GM23338 (cell line): ENCODE data around the gene CCDC12. TPM values are rescaled to one million over a fixed set of nuclear protein-coding genes. Genes with fewer than 3 reads are reported as not detected.

Experiments used
- ATAC-seq: fragments of 200-7000 bp; cut with Tn5 transposase; 3 replicates; pipeline ENCODE4 v1.9.1; 2020
- DNase-seq: peaks from one replicate; pipeline ENCODE4 v3.0.0-alpha.2; 2015; ENCODE audit warnings: low spot score
- H2AFZ ChIP-seq: fragments of 200-600 bp; sonication (generic); 2 replicates; pipeline ENCODE4 v1.8.0; 2016; ENCODE audit warnings: antibody characterized with exemption, mild to moderate bottlenecking, moderate library complexity
- H3F3A ChIP-seq: fragments of 200-600 bp; sonication (generic); replicated peaks from 2 replicates; pipeline ENCODE4 v1.8.0; 2017; ENCODE audit warnings: antibody characterized with exemption, mixed run types, low read depth
- H3K27ac ChIP-seq: fragments of 200-600 bp; sonication (generic); 2 replicates; pipeline ENCODE4 v1.6.1; 2016; ENCODE audit warnings: low read depth
- H3K27me3 ChIP-seq: fragments of 200-600 bp; sonication (generic); 2 replicates; pipeline ENCODE4 v1.8.0; 2016; ENCODE audit warnings: mild to moderate bottlenecking, mixed run types, moderate library complexity; ENCODE audit not compliant: insufficient read depth
- H3K36me3 ChIP-seq: fragments of 200-600 bp; sonication (generic); 2 replicates; pipeline ENCODE4 v1.8.0; 2016; ENCODE audit warnings: mild to moderate bottlenecking; ENCODE audit not compliant: insufficient read depth
- H3K4me1 ChIP-seq: fragments of 200-600 bp; sonication (generic); 2 replicates; pipeline ENCODE4 v1.8.0; 2016; ENCODE audit warnings: mild to moderate bottlenecking, moderate library complexity; ENCODE audit not compliant: insufficient read depth
- H3K4me2 ChIP-seq: fragments of 200-600 bp; sonication (generic); 2 replicates; pipeline ENCODE4 v1.7.1; 2017; ENCODE audit warnings: mixed run types
- H3K4me3 ChIP-seq: fragments of 200-600 bp; sonication (generic); 2 replicates; pipeline ENCODE4 v1.6.1; 2016; ENCODE audit warnings: mixed run types
- H3K79me2 ChIP-seq: fragments of 200-600 bp; sonication (generic); replicated peaks from 2 replicates; pipeline ENCODE4 v1.8.0; 2017; ENCODE audit warnings: mild to moderate bottlenecking; ENCODE audit not compliant: insufficient read depth
- H3K9me2 ChIP-seq: fragments of 200-600 bp; sonication (generic); 2 replicates; pipeline ENCODE4 v1.8.0; 2017; ENCODE audit not compliant: insufficient read depth
- H4K20me1 ChIP-seq: fragments of 200-600 bp; sonication (generic); replicated peaks from 2 replicates; pipeline ENCODE4 v1.8.0; 2017; ENCODE audit warnings: mild to moderate bottlenecking; ENCODE audit not compliant: insufficient read depth
- H3K27ac Mint-ChIP-seq: 2 replicates; pipeline ENCODE4 v1.8.0; 2020; ENCODE audit warnings: inconsistent platforms, mild to moderate bottlenecking, moderate library complexity, mixed read lengths
- H3K27me3 Mint-ChIP-seq: 3 replicates; pipeline ENCODE4 v1.8.0; 2022; ENCODE audit warnings: low read depth, mild to moderate bottlenecking, moderate library complexity, mixed read lengths, inconsistent platforms; ENCODE audit not compliant: insufficient read depth, poor library complexity
- H3K36me3 Mint-ChIP-seq: 3 replicates; pipeline ENCODE4 v1.8.0; 2021; ENCODE audit warnings: low read depth, mild to moderate bottlenecking, inconsistent platforms, moderate library complexity, mixed read lengths
- H3K4me1 Mint-ChIP-seq: 3 replicates; pipeline ENCODE4 v1.8.0; 2020; ENCODE audit warnings: mild to moderate bottlenecking, inconsistent platforms, mixed read lengths
- H3K4me3 Mint-ChIP-seq: 3 replicates; pipeline ENCODE4 v1.8.0; 2021; ENCODE audit warnings: moderate library complexity, mild to moderate bottlenecking, inconsistent platforms, mixed read lengths
- H3K9me3 Mint-ChIP-seq: 3 replicates; pipeline ENCODE4 v1.8.0; 2020; ENCODE audit warnings: moderate library complexity, mild to moderate bottlenecking, inconsistent platforms, mixed read lengths
- CREB1 ChIP-seq: fragments of 250-450 bp; sonication (Bioruptor Pico); IDR thresholded peaks from 2 replicates; pipeline ENCODE4 v1.5.0; 2020; ENCODE audit warnings: low read depth, mild to moderate bottlenecking, moderate library complexity
- EZH2 ChIP-seq: fragments of 200-600 bp; sonication (generic); IDR thresholded peaks from one replicate; pipeline ENCODE4 v1.8.0; 2017; ENCODE audit warnings: antibody characterized with exemption, mild to moderate bottlenecking, low read depth; ENCODE audit not compliant: unreplicated experiment
- EZH2phosphoT487 ChIP-seq: fragments of 200-600 bp; sonication (generic); IDR thresholded peaks from one replicate; pipeline ENCODE4 v1.8.1; 2018; ENCODE audit warnings: antibody characterized with exemption; ENCODE audit not compliant: unreplicated experiment
- JUNB ChIP-seq: IDR thresholded peaks from one replicate; pipeline ENCODE4 v1.6.1; 2016; ENCODE audit warnings: antibody characterized with exemption; ENCODE audit not compliant: unreplicated experiment
- NANOG ChIP-seq: IDR thresholded peaks from 2 replicates; pipeline ENCODE4 v1.6.1; 2016; ENCODE audit warnings: antibody characterized with exemption, borderline replicate concordance
- POLR2AphosphoS5 ChIP-seq: IDR thresholded peaks from 2 replicates; pipeline ENCODE4 v1.6.1; 2016; ENCODE audit warnings: antibody characterized with exemption, low read depth
- STAT1 ChIP-seq: IDR thresholded peaks from one replicate; pipeline ENCODE4 v1.6.1; 2016; ENCODE audit warnings: antibody characterized with exemption; ENCODE audit not compliant: unreplicated experiment
- ZNF114 ChIP-seq: fragments of 250-450 bp; sonication (Bioruptor Pico); IDR thresholded peaks from 2 replicates; pipeline ENCODE4 v1.5.0; 2020; ENCODE audit warnings: mild to moderate bottlenecking, moderate library complexity
- ZNF331 ChIP-seq: fragments of 250-450 bp; sonication (Bioruptor Pico); IDR thresholded peaks from 2 replicates; pipeline ENCODE4 v1.5.0; 2020; ENCODE audit warnings: low read depth, mild to moderate bottlenecking, moderate library complexity
- polyA plus RNA-seq: library from polyadenylated mRNA; unstranded; fragments of >200 nt; fragmentation: Nextera tagmentation; extraction: Ambion mirVana; gene quantifications from 2 replicates; pipeline ENCODE4 v1.2.1, GENCODE V29; 2016
- total RNA-seq: library from RNA; depleted of rRNA; stranded (reverse); fragments of >200 nt; shearing (Covaris generic); gene quantifications from 2 replicates; pipeline ENCODE4 v1.2.3, GENCODE V29; 2014
- TF ChIP-seq, protein P1 (sequence below): IDR thresholded peaks from one replicate; pipeline ENCODE4 v1.6.1; 2018; ENCODE audit warnings: antibody characterized with exemption; ENCODE audit not compliant: unreplicated experiment
- TF ChIP-seq, protein P2 (sequence below), 2 experiments: fragments of 200-600 bp in 1 of 2; sonication (generic) in 1 of 2; conservative IDR thresholded peaks; 2 replicates each; pipeline versions ENCODE4 v1.5.1 to v1.6.1; 2016 to 2017; ENCODE audit warnings: antibody characterized with exemption in 2 of 2, low read depth in 2 of 2, mild to moderate bottlenecking in 2 of 2, moderate library complexity in 1 of 2
- TF ChIP-seq, protein P3 (sequence below): IDR thresholded peaks from 2 replicates; pipeline ENCODE4 v1.6.1; 2016; ENCODE audit warnings: antibody characterized with exemption
- TF ChIP-seq, protein P4 (sequence below): fragments of 250-450 bp; sonication (Bioruptor Pico); IDR thresholded peaks from 2 replicates; pipeline ENCODE4 v1.5.0; 2020; ENCODE audit warnings: mild to moderate bottlenecking, moderate library complexity

Gene CCDC12
- total and polyA plus RNA-seq, 2 experiments from 2014 or later = 42.9 to 133 TPM

DNA sequence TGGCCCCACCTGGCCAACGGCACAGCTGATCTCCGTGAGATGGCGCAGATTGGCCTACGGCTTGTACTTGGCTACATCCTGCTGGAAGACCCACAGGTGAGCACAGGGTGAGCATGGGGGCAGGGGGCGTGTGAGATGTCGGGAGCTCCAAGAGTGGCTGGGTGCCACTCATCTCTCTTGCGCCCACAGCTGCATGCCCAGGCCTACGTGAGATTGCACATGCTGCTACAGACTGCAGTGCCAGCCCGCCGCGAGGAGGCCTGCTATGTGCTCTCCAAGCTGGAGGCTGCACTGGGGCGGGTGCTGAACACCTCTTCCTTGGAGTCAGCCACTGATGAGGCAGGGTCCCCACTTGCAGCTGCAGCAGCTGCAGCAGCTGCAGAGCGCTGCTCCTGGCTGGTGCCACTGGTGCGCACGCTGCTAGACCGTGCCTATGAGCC lies 25.2 kb upstream of the CCDC12 start:
- no peak overlapping the region for H3K4me3 ChIP-seq
- Mint-ChIP-seq H3K27ac (no peak overlapping the region), H3K36me3 (peaks cover 28% of the 10 kb centered on the region), H3K27me3 (peaks cover 20% of the 10 kb centered on the region), H3K9me3 (no peaks in the 10 kb centered on the region), H3K4me1 (peaks cover 2% of the 10 kb centered on the region; the same call in 2 of the 3 replicates), H3K4me3 (no peak overlapping the region)
- no peaks in the 10 kb centered on the region for H3K9me2 ChIP-seq
- H3K4me1 ChIP-seq = no peaks in the 10 kb centered on the region
- H2AFZ ChIP-seq = no peak overlapping the region
- no peak for ATAC-seq
- H3K79me2 ChIP-seq = no peaks in the 10 kb centered on the region
- H3K4me2 ChIP-seq = no peak overlapping the region
- no peak for TF ChIP-seq CREB1
- TF ChIP-seq, protein P1, sequence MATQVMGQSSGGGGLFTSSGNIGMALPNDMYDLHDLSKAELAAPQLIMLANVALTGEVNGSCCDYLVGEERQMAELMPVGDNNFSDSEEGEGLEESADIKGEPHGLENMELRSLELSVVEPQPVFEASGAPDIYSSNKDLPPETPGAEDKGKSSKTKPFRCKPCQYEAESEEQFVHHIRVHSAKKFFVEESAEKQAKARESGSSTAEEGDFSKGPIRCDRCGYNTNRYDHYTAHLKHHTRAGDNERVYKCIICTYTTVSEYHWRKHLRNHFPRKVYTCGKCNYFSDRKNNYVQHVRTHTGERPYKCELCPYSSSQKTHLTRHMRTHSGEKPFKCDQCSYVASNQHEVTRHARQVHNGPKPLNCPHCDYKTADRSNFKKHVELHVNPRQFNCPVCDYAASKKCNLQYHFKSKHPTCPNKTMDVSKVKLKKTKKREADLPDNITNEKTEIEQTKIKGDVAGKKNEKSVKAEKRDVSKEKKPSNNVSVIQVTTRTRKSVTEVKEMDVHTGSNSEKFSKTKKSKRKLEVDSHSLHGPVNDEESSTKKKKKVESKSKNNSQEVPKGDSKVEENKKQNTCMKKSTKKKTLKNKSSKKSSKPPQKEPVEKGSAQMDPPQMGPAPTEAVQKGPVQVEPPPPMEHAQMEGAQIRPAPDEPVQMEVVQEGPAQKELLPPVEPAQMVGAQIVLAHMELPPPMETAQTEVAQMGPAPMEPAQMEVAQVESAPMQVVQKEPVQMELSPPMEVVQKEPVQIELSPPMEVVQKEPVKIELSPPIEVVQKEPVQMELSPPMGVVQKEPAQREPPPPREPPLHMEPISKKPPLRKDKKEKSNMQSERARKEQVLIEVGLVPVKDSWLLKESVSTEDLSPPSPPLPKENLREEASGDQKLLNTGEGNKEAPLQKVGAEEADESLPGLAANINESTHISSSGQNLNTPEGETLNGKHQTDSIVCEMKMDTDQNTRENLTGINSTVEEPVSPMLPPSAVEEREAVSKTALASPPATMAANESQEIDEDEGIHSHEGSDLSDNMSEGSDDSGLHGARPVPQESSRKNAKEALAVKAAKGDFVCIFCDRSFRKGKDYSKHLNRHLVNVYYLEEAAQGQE = no peak
- TF ChIP-seq JUNB = no peak
- no peak for TF ChIP-seq ZNF114 (CRISPR knock-in tag)
- TF ChIP-seq, protein P2, sequence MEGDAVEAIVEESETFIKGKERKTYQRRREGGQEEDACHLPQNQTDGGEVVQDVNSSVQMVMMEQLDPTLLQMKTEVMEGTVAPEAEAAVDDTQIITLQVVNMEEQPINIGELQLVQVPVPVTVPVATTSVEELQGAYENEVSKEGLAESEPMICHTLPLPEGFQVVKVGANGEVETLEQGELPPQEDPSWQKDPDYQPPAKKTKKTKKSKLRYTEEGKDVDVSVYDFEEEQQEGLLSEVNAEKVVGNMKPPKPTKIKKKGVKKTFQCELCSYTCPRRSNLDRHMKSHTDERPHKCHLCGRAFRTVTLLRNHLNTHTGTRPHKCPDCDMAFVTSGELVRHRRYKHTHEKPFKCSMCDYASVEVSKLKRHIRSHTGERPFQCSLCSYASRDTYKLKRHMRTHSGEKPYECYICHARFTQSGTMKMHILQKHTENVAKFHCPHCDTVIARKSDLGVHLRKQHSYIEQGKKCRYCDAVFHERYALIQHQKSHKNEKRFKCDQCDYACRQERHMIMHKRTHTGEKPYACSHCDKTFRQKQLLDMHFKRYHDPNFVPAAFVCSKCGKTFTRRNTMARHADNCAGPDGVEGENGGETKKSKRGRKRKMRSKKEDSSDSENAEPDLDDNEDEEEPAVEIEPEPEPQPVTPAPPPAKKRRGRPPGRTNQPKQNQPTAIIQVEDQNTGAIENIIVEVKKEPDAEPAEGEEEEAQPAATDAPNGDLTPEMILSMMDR (conservative IDR thresholded peaks at IDR 0.05; ENCODE audit: low read depth in 2 of 2) = no peak
- no peak for TF ChIP-seq NANOG
- TF ChIP-seq, protein P3, sequence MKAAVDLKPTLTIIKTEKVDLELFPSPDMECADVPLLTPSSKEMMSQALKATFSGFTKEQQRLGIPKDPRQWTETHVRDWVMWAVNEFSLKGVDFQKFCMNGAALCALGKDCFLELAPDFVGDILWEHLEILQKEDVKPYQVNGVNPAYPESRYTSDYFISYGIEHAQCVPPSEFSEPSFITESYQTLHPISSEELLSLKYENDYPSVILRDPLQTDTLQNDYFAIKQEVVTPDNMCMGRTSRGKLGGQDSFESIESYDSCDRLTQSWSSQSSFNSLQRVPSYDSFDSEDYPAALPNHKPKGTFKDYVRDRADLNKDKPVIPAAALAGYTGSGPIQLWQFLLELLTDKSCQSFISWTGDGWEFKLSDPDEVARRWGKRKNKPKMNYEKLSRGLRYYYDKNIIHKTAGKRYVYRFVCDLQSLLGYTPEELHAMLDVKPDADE = no peak
- TF ChIP-seq EZH2 = no peak
- no peak for TF ChIP-seq EZH2phosphoT487
- TF ChIP-seq STAT1 = no peak
- TF ChIP-seq, protein P4, sequence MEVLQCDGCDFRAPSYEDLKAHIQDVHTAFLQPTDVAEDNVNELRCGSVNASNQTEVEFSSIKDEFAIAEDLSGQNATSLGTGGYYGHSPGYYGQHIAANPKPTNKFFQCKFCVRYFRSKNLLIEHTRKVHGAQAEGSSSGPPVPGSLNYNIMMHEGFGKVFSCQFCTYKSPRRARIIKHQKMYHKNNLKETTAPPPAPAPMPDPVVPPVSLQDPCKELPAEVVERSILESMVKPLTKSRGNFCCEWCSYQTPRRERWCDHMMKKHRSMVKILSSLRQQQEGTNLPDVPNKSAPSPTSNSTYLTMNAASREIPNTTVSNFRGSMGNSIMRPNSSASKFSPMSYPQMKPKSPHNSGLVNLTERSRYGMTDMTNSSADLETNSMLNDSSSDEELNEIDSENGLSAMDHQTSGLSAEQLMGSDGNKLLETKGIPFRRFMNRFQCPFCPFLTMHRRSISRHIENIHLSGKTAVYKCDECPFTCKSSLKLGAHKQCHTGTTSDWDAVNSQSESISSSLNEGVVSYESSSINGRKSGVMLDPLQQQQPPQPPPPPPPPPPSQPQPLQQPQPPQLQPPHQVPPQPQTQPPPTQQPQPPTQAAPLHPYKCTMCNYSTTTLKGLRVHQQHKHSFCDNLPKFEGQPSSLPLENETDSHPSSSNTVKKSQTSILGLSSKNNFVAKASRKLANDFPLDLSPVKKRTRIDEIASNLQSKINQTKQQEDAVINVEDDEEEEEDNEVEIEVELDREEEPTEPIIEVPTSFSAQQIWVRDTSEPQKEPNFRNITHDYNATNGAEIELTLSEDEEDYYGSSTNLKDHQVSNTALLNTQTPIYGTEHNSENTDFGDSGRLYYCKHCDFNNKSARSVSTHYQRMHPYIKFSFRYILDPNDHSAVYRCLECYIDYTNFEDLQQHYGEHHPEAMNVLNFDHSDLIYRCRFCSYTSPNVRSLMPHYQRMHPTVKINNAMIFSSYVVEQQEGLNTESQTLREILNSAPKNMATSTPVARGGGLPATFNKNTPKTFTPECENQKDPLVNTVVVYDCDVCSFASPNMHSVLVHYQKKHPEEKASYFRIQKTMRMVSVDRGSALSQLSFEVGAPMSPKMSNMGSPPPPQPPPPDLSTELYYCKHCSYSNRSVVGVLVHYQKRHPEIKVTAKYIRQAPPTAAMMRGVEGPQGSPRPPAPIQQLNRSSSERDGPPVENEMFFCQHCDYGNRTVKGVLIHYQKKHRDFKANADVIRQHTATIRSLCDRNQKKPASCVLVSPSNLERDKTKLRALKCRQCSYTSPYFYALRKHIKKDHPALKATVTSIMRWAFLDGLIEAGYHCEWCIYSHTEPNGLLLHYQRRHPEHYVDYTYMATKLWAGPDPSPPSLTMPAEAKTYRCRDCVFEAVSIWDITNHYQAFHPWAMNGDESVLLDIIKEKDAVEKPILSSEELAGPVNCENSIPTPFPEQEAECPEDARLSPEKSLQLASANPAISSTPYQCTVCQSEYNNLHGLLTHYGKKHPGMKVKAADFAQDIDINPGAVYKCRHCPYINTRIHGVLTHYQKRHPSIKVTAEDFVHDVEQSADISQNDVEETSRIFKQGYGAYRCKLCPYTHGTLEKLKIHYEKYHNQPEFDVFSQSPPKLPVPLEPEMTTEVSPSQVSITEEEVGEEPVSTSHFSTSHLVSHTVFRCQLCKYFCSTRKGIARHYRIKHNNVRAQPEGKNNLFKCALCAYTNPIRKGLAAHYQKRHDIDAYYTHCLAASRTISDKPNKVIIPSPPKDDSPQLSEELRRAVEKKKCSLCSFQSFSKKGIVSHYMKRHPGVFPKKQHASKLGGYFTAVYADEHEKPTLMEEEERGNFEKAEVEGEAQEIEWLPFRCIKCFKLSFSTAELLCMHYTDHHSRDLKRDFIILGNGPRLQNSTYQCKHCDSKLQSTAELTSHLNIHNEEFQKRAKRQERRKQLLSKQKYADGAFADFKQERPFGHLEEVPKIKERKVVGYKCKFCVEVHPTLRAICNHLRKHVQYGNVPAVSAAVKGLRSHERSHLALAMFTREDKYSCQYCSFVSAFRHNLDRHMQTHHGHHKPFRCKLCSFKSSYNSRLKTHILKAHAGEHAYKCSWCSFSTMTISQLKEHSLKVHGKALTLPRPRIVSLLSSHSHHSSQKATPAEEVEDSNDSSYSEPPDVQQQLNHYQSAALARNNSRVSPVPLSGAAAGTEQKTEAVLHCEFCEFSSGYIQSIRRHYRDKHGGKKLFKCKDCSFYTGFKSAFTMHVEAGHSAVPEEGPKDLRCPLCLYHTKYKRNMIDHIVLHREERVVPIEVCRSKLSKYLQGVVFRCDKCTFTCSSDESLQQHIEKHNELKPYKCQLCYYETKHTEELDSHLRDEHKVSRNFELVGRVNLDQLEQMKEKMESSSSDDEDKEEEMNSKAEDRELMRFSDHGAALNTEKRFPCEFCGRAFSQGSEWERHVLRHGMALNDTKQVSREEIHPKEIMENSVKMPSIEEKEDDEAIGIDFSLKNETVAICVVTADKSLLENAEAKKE (CRISPR knock-in tag) = no peak
- no peak for TF ChIP-seq ZNF331 (CRISPR knock-in tag)
- TF ChIP-seq POLR2AphosphoS5 = no peak
- H3K27ac ChIP-seq = no peak overlapping the region
- H4K20me1 ChIP-seq = no peaks in the 10 kb centered on the region; the same call in 1 of the 2 replicates
- H3K27me3 ChIP-seq = no peaks in the 10 kb centered on the region
- H3F3A ChIP-seq = no peaks in the 10 kb centered on the region
- DNase-seq = no peak
- no peaks in the 10 kb centered on the region; the same call in 1 of the 2 replicates for H3K36me3 ChIP-seq
